Kidney (tissue), 14 donors: ENCODE data around the gene SRRM2. TPM values are rescaled to one million over a fixed set of nuclear protein-coding genes. Genes with fewer than 3 reads are reported as not detected.

Source experiments
- DNase-seq, 5 donors: peaks; one replicate each; pipeline ENCODE4 v3.0.0-alpha.2; 2013 to 2020
- FAIRE-seq: peaks from 2 replicates; lab custom pipeline; 2012; peaks lifted over from hg19 to GRCh38; lab: Jason Lieb, UNC
- H3K27ac ChIP-seq, 2 donors: one replicate each; pipeline ENCODE4 v1.7.0; 2013; ENCODE audit warnings: low read depth in 2 of 2, low read length in 2 of 2, inconsistent platforms in 1 of 2
- H3K27me3 ChIP-seq: one replicate; pipeline ENCODE4 v1.7.1; 2013; ENCODE audit warnings: low read length, inconsistent platforms; ENCODE audit not compliant: control insufficient read depth, insufficient read depth
- H3K36me3 ChIP-seq, 3 donors: one replicate each; pipeline versions ENCODE4 v1.7.0 to v1.7.1; 2013; ENCODE audit warnings: low read length in 3 of 3, control low read depth in 1 of 3, inconsistent platforms in 1 of 3; ENCODE audit not compliant: insufficient read depth in 3 of 3, control insufficient read depth in 2 of 3
- H3K4me1 ChIP-seq, 3 donors: one replicate each; pipeline versions ENCODE4 v1.7.0 to v1.7.1; 2013; ENCODE audit warnings: low read length in 3 of 3, inconsistent platforms in 1 of 3, low read depth in 1 of 3; ENCODE audit not compliant: control insufficient read depth in 2 of 3, insufficient read depth in 2 of 3
- H3K4me3 ChIP-seq, 3 donors: one replicate each; pipeline versions ENCODE4 v1.7.0 to v1.8.1; 2013; ENCODE audit warnings: low read length in 3 of 3, control low read depth in 1 of 3, inconsistent platforms in 1 of 3
- H3K9ac ChIP-seq, 3 donors: one replicate each; pipeline versions ENCODE4 v1.7.0 to v1.7.1; 2013; ENCODE audit warnings: low read length in 3 of 3, control low read depth in 1 of 3, inconsistent platforms in 1 of 3
- H3K9me3 ChIP-seq, 3 donors: one replicate each; pipeline versions ENCODE4 v1.7.0 to v1.7.1; 2013; ENCODE audit warnings: low read length in 3 of 3, control low read depth in 1 of 3, inconsistent platforms in 1 of 3; ENCODE audit not compliant: control insufficient read depth in 2 of 3, insufficient read depth in 1 of 3
- intact Hi-C: fragments of 100-400 bp; cut with DNase I; formaldehyde crosslinking; loops from one replicate; pipeline ENCODE4 v1.11.1; 2022
- polyA plus RNA-seq: library from polyadenylated mRNA; stranded (reverse); fragments of 350-450 nt; fragmentation: Illumina TruSeq; extraction: RNeasy Lipid Tissue Mini Kit (QIAGEN cat#74804); gene quantifications from one replicate; pipeline ENCODE4 v1.2.3, GENCODE V29; 2014; ENCODE audit warnings: low read depth, low replicate concordance; ENCODE audit not compliant: insufficient read depth
- total RNA-seq: library from RNA; stranded (reverse); fragmentation: NEBNext Ultra II Directional; extraction: Animal tissue kit (Norgen Biotek cat#: 25700); gene quantifications from one replicate; pipeline ENCODE4 v1.2.1, GENCODE V29; 2021
- TF ChIP-seq, protein P1 (sequence below): IDR thresholded peaks from 3 replicates; pipeline ENCODE4 v1.5.1; 2012; ENCODE audit warnings: mild to moderate bottlenecking, moderate library complexity, borderline replicate concordance; ENCODE audit not compliant: insufficient read depth; ENCODE audit errors: extremely low read depth
- donor health status: control.
- donor health status: control.
- donor health status: control.
- donor health status: control.
- donor health status: control.
- donor health status: DM: yes; HTN: yes; CAD: no.
- donor health status: Normal renal cell carcinoma (clear cell type).

Gene SRRM2
- total and polyA plus RNA-seq, 2 donors from 2014 or later = 386 to 621 TPM

DNA sequence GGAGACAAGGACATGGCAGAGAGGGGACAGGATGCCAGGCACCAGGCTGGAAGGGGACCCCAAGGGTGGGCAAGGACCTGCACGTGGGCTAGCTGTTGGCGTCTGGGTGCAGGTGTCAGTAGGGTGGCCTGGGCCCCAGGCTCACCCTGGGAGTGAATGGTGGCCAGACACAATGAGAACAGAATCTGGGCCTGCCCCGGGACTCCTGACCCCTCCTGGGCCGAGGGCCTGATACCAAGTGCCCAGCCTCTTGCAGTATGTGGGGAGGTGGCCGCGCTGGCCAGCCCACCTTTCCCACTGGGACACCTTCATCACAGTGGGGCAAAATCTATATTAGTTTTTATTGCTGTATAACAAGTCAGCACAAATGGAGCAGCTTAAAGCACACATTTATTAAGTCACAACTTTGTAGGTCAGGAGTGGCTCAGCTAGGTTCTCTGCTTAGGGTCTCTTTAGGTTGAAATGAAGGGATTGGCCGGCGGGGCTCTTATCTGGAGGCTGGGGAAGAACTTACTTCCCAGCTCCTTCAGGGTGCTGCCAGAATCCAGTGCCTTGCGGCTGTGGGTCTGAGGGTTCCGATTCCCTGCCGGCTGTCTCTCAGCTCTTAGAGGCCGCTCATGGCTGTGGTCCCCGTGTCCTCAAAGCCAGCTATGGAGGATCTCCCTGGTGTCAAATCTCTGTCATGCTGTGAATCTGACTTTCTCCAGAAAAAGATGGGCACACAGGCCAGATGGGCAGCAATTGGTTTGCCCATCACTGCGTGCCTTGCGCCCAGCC, 31.3 kb downstream of the SRRM2 start:
- DNase-seq = peak in 2 of 5 donors; percentile 31 to 32
- Histone ChIP-seq H3K9ac (no peak overlapping the region), H3K4me1 (peaks cover 0 to 6% (median 0%) of the 10 kb centered on the region in 3 donors), H3K4me3 (no peak overlapping the region), H3K9me3 (no peaks in the 10 kb centered on the region), H3K36me3 (no peaks in the 10 kb centered on the region), H3K27me3 (peaks cover 4% of the 10 kb centered on the region), H3K27ac (no peak overlapping the region)
- no peak for FAIRE-seq
- TF ChIP-seq, protein P1, sequence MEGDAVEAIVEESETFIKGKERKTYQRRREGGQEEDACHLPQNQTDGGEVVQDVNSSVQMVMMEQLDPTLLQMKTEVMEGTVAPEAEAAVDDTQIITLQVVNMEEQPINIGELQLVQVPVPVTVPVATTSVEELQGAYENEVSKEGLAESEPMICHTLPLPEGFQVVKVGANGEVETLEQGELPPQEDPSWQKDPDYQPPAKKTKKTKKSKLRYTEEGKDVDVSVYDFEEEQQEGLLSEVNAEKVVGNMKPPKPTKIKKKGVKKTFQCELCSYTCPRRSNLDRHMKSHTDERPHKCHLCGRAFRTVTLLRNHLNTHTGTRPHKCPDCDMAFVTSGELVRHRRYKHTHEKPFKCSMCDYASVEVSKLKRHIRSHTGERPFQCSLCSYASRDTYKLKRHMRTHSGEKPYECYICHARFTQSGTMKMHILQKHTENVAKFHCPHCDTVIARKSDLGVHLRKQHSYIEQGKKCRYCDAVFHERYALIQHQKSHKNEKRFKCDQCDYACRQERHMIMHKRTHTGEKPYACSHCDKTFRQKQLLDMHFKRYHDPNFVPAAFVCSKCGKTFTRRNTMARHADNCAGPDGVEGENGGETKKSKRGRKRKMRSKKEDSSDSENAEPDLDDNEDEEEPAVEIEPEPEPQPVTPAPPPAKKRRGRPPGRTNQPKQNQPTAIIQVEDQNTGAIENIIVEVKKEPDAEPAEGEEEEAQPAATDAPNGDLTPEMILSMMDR = no peak
- intact Hi-C loops = no loop called here

DNA sequence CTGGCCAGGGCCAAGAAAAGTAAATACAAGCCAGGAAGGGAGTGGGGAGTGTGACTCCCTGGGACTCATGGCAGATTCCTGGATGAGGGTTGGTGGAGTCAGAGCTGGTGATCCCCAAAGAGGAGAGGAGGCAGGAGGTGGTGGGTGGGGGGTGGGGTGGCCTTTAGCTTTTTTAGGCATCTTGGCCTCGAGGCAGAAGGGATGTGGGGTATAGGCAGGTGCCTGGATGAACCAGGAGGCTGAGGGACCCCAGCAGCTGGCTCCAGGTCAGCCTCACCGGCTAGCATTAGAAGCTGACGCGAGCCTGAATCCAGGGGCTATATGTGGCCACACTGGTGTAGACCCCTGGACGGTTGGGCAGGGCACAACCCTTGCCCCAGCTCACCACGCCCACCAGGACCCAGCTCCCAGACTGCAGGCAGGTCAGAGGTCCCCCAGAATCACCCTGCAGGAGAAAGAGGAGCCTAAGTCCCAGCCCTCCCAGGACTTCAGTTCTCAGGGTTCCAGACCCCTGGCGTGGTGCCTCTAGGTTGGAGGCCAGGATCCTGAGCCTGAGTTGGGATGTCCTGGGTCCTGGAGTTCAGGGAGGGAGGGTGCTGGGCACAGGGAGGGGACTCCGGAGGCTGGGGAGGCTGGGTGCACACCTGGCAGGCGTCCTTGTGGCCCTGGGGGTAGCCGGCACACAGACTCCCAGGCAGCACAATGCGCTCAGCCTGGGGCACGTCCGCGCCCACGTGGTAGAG, 32.1 kb downstream of the SRRM2 start:
- no peaks in the 10 kb centered on the region for H3K9me3 ChIP-seq
- no peaks in the 10 kb centered on the region for H3K36me3 ChIP-seq
- H3K4me1 ChIP-seq = no peaks in the 10 kb centered on the region
- no peak overlapping the region for H3K9ac ChIP-seq
- FAIRE-seq (no peak), DNase-seq (peak in 1 of 5 donors; percentile 58)
- TF ChIP-seq, protein P1 = no peak
- H3K27me3 ChIP-seq = peaks cover 4% of the 10 kb centered on the region
- peak overlapping the region in 1 of 3 donors; percentile 17 for H3K4me3 ChIP-seq
- intact Hi-C loops = no loop called here
- H3K27ac ChIP-seq = no peak overlapping the region

DNA sequence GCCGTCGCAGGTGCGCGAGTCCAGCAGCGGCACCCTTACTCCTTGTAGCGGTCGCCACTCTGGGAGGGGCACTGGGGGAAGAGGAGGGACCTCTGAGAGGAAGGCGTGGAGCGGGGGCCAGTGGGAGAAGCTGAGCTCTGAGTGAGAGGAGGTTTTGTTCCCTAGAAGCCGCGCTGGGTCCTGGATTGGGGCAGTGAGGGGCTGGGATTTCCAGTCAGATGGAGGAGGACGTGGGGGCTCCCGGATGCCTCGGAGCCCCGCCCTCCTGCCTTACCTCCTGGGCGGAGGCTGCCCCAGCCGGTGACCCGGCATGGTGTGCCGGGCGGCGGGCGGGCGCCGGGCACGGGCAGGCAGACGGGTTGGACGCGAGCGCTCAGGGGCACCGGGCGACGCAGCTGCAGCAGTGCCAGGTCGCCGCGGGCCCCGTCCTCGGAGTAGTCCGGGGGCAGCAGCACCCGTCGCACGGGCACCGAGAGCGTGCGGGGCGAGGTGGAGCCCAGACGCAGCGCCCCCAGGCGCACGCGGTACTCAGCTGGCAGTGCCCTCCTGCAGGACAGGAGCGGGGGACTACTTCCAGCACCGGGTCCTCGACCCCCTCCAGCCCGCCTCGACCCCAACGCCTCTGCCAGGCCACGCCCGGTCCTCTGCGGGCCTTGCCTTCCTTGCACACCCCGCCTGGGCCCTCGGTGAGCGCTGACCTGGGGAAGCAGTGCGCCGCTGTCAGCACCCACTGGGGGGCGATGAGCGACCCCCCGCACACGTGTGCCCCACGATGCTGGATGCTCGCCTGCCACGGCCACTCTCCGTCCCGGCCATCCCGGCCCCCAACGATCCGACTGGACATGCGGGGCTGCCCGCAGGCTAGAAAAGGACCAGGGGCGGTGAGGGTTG, 32.9 kb downstream of the SRRM2 start:
- Histone ChIP-seq H3K4me1 (no peaks in the 10 kb centered on the region), H3K4me3 (peak overlapping the region in 1 of 3 donors; percentile 17), H3K36me3 (no peaks in the 10 kb centered on the region), H3K27me3 (peaks cover 4% of the 10 kb centered on the region), H3K27ac (no peak overlapping the region), H3K9me3 (no peaks in the 10 kb centered on the region), H3K9ac (no peak overlapping the region)
- intact Hi-C loops = no loop called here
- DNase-seq = peak in 2 of 5 donors; percentile 26 to 56
- TF ChIP-seq, protein P1 = no peak
- no peak for FAIRE-seq
